ENCODE measurements around the gene GGT5.

- TF ChIP-seq RAD21 (IDR thresholded peaks at IDR 0.05; ENCODE audit: low read depth) (no peak), NFIC (IDR thresholded peaks at IDR 0.05) (no peak), CREB1 (IDR thresholded peaks at IDR 0.05; ENCODE audit: low read depth) (no peak), EP300 (IDR thresholded peaks at IDR 0.05; ENCODE audit: borderline replicate concordance) (no peak), FOXM1 (IDR thresholded peaks at IDR 0.05; ENCODE audit: borderline replicate concordance, low read depth) (no peak), REST (IDR thresholded peaks at IDR 0.05; ENCODE audit: low read depth) (no peak), YY1 (IDR thresholded peaks at IDR 0.05; ENCODE audit: low read depth) (no peak), USF1 (IDR thresholded peaks at IDR 0.05) (no peak), TCF12 (IDR thresholded peaks at IDR 0.05; ENCODE audit: low read depth) (no peak), EGR1 (IDR thresholded peaks at IDR 0.05) (no peak), MAX (IDR thresholded peaks at IDR 0.05) (no peak), TAF1 (IDR thresholded peaks at IDR 0.05; ENCODE audit: low read depth) (no peak), CEBPB (IDR thresholded peaks at IDR 0.05) (no peak)
Observed at GRCh38 chr22:24225951-24226350, 18.9 kb downstream of the GGT5 start.

All from Ishikawa (cell line).